Astrocyte of the cerebellum (primary cell): Measurements from ENCODE around the gene ABLIM2.

Source experiments
- DNase-seq: peaks from one replicate; pipeline ENCODE4 v3.0.0-alpha.2; 2011; ENCODE audit warnings: low read depth
- H3K4me3 ChIP-seq: 2 replicates; pipeline ENCODE4 v1.5.1; 2011; ENCODE audit warnings: mild to moderate bottlenecking, low read depth, low read length, moderate library complexity
- in situ Hi-C: cut with HindIII; loops from 2 replicates; pipeline ENCODE4 v1.10.0; 2017; ENCODE audit warnings: low sequenced_read_pairs
- TF ChIP-seq, protein P1 (sequence below): IDR thresholded peaks from 2 replicates; pipeline ENCODE4 v1.5.1; 2012; ENCODE audit warnings: low read length, low read depth, moderate library complexity, mild to moderate bottlenecking; ENCODE audit errors: missing control alignments

The ABLIM2 gene

GRCh38 chr4:8085491-8086117, 73.0 kb downstream of the ABLIM2 start:
- in situ Hi-C loops: no loop called here
- no peak overlapping the region for H3K4me3 ChIP-seq
- DNase-seq: no peak
- TF ChIP-seq, protein P1, sequence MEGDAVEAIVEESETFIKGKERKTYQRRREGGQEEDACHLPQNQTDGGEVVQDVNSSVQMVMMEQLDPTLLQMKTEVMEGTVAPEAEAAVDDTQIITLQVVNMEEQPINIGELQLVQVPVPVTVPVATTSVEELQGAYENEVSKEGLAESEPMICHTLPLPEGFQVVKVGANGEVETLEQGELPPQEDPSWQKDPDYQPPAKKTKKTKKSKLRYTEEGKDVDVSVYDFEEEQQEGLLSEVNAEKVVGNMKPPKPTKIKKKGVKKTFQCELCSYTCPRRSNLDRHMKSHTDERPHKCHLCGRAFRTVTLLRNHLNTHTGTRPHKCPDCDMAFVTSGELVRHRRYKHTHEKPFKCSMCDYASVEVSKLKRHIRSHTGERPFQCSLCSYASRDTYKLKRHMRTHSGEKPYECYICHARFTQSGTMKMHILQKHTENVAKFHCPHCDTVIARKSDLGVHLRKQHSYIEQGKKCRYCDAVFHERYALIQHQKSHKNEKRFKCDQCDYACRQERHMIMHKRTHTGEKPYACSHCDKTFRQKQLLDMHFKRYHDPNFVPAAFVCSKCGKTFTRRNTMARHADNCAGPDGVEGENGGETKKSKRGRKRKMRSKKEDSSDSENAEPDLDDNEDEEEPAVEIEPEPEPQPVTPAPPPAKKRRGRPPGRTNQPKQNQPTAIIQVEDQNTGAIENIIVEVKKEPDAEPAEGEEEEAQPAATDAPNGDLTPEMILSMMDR: peak; percentile 8

- in situ Hi-C loops: no loop called here
These were observed 73.7 kb downstream of the ABLIM2 start for GRCh38 chr4:8084712-8085490.

DNA sequence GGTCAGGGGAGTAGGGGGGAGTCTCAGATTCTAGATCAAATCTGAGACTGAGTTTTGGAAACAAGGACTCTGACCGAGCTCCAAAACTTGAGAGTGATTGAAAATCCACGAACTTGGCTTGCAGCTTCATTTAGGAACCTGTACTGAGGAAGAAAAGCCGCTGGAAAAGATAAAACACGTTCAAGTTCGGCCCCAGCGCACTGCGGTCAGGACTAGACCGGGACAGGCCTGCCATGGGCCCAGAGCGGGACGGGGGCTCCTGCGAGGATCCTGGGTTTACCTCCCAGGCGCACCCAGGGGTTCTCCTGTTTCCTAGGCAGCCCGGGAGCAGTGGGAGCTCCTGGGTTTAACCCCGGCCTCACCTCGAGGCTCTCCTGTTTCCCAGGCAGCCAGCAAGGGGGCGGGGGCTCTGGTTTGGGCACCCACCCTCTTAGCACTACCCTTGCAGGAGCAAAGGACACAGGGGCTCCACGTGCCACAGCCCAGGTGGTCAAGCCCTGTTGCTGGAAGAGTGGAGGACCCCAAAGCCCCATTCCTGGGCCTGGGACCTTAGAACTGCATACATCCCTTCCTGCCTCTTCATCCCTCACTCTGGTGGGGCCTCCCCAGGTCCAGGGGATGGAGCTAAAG, 74.5 kb downstream of the ABLIM2 start:
- in situ Hi-C loops: no loop called here
- no peak overlapping the region for H3K4me3 ChIP-seq
- DNase-seq: no peak
- TF ChIP-seq, protein P1: no peak

More at GRCh38 chr4:8084712-8085490, 73.7 kb downstream of the ABLIM2 start:
- DNase-seq: no peak
- TF ChIP-seq, protein P1: no peak
- H3K4me3 ChIP-seq: no peak overlapping the region

DNA sequence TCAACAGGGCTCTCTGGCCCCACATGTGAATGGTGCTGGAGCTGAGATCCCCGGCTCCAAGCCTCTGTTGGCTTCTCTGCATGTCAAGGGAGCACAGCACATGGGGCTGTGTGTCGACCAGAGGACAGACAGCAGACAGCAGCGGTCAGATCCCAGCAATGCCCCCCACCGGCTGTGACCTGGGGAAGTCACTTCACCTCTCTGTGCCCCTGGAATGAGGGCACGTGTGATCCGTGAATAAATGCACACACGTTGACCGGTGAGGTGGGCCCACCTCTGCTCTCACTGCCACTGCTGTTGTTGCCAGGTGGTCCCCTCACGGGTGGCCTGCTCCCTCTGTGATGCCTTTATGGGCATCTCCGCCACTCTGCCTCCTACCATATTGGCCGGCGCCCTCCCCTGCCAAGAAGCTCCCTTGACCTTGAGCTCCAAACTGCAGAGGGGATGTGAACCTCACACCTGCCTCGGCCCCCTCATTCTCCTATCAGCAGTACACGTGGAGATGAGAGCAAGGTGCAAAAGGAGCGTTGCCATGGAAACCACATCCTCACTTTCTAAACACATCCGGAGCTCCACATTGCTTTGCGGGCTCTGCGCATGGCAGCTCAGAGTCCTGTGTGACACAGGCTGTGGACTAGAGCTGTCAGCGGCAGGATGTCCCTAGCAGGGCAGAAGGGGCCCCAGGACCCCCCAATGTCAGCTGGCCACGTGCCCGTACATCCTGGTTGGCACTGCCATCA, 75.4 kb downstream of the ABLIM2 start:
- no peak for DNase-seq
- in situ Hi-C loops: no loop called here
- TF ChIP-seq, protein P1: no peak
- no peak overlapping the region for H3K4me3 ChIP-seq

- TF ChIP-seq, protein P1: no peak
- DNase-seq: peak; percentile 13
- in situ Hi-C loops: no loop called here
- H3K4me3 ChIP-seq: no peak overlapping the region
These were observed 76.0 kb downstream of the ABLIM2 start for GRCh38 chr4:8082517-8083055.
